ENCODE measurements around the gene SPTBN1.
A peak's percentile ranks its signal among the peaks of the same experiment; 100 is the strongest.

The SPTBN1 gene

DNA sequence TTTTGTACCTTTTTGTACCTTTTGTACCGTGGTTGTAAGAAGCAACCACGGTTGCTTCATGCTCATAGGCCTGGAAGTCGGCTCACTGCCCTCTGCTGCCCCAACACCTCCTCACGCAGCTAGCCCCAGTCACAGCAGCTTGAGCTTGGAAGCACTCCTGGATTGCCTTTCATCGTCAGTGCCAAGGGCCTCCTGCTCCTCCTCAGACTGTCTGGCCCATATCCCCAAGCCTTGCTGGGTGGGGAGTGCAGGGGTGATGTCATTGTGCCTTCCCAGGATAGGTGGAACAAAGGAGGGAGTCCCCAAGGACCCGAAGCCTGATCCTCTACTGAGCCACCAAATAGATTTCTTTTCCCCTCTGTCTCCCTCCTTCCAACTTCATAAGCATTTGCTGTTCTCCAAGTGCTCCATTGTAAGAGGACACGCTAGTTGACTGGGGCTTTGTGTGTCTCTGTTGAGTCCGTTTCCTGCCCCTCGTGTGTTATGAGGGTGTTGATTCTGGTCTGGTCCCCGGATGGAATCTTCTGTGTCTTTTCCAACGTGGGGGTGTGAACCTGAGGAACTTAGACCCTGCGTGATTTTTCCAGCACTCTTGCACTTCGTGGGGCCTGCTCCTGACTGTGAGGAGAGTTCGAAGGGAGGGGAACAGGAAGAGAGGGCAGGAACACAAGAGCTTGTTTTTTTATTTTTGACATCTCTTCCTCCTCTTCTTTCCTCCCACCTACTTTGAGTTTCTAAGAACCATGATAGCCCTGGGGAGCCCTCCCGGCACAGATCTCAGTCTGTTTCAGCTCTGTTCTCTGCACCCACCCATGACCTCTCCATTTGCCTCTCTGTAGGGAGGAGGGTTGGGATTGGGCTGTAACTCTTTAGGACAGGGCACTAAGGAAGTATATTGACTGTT is 140.1 kb downstream of the SPTBN1 start:
- no peak for DNase-seq

DNA sequence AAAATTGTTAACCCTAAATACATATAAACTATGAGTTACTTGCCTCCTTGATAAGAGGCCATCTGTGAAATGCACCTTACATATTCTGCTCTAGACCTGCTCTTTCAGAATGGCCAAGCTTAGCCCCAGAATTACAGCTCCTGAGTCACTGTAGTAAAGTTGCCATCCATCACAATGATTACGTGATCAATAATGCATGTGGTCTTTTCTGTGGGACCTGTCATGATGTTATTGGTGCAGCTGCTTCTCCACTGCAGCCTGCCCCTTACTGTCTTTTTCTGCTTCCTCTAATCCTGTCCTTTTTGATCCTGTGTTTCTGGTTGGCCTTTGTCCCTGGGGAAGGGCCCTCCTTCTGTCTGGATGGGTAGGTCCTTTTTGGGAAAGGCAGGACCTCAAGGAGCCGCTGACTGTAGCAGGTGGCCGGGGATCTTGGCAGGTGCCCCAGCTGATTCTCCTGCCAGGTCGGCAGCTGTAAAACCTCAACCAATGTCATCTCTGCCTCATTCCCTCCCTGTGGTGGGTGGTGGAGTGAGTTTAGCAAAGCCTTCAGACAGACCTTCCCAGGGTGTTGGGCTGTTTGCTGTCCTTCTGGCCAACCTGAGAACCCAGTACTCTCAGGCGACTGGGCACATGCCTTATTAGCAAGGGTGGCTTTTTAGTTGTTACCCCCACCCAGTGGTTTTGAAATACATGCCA is 141.2 kb downstream of the SPTBN1 start:
- peak; percentile 12 for DNase-seq

DNA sequence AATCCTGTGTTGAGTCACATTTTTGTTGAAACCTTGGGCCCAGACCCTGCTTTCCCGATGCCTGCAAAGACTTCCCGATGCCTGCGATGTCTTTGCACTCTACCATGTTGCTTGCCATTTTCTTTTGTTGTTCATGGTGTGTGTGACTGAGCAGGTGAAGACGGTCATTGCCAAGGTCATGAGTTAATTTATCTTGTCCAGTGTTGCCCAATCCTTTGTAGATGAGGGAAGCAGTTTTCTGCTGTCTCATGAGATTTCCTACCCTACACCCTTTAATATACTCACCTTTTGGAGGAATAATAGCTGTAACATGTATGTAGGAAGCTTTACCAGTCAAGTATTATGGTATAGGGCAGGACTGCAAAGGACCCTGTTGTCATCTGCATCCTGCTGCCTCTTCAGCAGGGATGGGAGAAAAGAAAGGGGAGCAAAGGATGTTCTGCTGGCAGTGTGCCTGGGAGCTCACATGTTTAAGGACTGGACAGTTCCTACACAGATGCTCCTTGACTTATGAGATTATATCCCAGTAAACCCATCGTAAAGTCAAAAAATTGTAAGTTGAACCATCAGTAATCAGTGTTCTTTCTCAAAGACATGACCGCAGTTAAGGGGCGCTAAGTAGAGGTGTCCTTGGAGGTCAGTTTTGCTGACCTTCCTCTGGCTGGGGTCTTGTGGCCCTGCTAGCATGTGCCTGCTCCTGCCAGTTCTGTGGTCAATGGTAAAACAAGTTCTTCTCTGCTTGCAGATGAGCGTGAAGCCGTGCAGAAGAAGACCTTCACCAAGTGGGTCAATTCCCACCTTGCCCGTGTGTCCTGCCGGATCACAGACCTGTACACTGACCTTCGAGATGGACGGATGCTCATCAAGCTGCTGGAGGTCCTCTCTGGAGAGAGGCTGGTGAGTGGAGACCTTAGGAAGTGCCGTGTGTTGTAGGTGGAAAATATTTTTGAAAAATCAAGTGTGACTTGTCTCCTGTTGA is 142.5 kb downstream of the SPTBN1 start:
- no peak for DNase-seq

DNA sequence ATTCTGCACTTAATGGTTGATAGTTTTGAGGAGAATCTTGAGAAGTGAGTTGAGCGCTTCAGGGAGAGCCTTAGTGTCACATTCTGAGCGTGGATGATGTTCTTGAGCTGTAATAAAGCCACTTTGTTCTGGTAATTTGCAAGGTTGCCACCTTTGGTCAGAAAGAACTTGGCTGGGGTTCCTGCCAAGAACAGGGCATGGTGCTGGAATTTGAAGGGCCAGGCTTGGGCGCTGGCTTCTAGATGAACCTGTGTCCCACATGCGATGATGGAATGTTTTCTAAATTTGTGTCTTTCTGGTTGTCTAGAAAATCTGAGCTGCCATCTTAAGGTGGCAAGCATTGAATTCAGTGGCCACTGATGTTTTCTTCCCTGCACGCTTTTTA is 143.2 kb downstream of the SPTBN1 start:
- DNase-seq = no peak

DNA sequence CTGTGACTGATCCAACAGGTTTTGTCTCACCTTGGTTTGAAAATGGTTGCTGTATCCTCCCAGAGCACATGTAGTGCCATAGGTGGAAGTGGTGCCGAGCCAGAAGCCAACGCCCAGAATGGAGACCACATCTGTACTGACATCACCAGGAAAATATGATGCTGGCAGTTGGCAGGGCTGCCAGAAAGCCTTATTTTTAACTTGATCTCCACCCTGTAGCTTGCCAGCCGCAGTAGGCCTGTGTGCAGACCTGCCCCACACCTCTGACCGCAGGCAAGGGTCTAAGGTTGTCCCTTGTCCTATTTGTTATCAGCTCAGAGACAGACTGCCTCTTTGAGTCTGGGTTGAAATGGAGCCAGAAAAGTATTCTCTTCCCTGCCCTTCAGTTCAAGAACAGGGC is 143.8 kb downstream of the SPTBN1 start:
- DNase-seq = no peak

DNA sequence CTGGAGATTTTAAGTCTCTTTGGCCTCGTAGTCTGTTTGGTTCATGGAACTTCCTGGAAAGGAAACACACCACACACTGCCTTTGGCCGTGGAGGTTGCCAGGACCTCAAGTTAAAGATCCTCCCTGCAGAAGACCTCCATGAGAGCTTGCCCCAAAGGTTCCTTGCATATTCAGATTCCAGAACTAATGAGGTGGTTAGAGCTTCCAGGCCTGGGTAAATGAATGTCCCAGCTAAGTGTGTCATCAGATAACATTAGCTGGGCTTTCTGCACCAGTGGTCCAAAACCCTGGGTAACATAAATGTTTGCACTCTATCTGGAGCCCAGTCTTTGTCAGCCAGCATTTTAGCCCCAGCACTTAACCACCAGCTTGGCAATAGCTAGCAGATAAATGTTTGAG is 145.2 kb downstream of the SPTBN1 start:
- DNase-seq = no peak

DNA sequence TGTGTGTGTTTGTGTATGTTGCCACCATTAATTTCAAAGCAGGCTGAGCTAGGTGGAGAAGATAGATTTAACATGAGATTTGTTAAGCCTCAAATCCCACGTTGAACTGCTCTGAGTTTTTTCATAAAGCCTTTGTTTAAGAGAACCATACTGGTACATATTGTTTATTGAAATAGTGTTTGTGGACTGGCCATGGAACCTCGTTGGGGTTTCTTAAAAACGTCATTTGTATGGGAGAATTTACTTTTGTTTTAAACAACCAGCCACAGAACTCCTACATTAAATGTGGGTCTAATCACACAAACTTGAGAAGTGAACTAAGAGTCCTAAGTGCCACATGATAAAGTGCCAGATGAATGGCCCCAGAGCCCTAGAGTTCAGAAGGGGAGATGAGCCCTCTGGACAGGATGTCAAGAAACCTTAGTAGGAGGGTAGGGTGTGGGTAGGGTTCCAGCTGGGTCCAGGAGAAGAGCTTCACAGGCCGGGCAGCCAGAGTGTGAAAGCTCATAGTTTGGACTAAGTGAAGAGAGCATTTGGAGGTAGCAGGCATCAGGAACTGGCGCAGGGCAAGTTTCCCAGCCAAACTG is 146.7 kb downstream of the SPTBN1 start:
- DNase-seq = no peak

DNA sequence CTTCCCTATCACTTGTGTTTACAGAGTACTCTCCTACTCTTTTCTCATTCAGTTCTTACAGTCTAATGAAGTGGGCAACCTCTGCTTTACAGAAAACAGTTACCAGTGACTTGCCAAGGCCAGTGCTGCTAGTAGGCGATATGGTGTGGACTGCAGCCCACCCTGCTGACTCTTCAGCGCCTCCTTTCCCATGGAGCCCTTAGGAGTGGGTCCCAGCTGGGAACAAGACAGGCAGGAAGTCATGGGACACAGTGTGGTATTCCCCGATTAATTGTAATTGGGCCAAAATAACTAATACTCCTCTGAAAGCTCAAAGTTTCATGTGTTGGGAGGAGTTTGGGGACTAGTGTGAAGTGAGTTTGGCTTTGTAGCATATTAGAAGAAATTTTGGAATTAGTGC is 147.2 kb downstream of the SPTBN1 start:
- no peak for DNase-seq

DNA sequence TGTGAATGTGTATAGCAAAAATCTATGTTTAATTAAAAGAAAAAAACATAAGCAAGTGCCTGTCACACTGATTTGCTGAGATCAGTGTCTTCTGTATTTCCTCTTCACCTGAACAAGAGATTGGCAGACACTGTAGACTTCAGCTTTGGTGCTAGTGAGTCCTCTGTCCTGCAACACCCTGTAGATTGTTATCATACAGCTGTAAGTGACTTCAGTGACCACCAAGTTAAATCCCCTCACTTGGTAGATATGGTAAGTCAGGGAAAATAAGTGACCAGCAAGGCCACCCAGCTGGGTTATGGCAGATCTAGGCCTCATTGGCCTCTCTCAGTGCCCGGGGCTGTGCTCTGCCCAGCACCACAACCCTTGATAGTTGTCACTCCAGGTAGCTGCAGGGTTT is 147.7 kb downstream of the SPTBN1 start:
- DNase-seq = no peak

DNA sequence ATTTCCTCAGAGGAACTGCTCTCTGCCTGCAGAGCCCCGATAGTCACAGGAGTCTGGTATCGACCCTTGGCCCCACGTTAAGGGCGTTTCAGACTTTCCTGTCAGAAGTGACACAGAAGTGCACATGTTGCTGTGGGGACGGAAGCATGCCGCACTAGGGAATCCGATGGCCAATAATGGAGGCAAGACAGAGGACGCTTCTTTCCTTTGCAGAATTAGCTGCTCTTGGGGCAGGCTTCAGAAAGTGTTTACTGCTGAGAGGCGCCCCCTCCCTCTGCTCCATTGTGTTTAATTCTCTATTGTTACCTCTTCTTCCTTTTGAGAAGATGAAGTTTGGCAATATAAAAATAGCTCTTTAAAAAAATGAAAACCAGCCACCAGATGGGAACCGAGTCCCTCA is 148.7 kb downstream of the SPTBN1 start:
- DNase-seq = no peak

DNA sequence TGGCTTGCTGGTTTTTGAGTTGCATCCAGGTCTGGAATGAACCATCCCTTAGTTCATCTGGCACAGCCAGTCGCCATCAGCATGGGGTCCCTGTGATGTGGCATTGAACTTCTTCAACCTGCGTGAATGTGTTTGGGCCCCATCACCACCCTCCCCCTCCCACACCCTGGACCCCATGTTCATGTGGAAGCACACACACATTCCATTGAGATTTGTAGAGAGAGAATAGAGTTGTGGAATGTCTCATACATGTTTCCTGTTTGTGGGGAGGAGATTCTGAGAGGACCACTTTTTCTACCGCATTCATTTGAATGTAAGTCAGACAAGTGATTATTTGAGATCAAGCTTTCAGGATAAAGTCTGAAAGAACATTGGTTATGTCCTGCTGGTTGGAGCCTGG is 149.7 kb downstream of the SPTBN1 start:
- DNase-seq = no peak

DNA sequence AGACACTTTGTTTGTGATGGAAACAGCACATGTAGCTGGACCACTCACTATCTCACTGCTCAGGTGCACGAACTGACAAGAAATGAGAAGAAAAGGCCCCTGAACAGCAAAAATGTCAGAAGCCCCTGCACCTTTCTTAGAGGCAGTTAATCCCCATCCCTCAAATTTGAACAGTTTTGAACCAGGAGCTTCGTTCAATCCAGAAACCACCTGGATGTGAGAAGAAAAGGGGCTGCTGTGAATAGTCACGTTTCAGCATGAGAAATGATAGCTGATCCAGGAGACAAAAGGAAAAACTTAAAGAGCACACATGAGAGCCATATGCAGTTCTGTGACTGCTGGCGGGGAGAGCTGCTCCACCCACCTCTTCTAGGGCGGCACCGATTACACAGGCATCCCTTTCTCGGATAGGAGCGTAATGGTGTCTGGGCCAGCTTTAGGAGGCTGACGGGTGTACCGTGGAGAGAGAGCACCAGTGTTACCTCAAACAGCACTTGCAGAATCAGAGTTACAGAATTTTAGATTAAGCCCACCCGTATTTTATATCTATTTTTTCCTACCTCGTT is 150.3 kb downstream of the SPTBN1 start:
- DNase-seq = peak; percentile 24

DNA sequence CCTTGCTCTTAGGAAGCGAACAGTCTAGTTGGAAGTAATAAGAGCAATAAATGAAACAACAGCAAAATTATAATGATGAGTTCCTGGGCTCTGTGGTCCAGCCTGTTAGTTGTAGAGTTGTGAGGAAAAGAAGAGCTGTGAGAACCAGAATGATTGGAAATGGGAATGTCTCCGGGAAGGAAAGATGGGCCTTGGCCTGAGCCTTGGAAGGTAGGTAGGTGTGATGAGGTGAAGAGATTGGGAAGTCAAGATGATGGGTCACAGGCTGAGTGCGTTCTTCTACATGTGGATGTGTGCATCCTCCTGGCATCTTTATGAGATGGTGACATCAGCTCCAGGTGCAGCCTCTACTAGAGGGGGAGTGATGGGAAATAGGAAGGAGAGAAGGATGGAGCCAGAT is 152.1 kb downstream of the SPTBN1 start:
- no peak for DNase-seq

DNA sequence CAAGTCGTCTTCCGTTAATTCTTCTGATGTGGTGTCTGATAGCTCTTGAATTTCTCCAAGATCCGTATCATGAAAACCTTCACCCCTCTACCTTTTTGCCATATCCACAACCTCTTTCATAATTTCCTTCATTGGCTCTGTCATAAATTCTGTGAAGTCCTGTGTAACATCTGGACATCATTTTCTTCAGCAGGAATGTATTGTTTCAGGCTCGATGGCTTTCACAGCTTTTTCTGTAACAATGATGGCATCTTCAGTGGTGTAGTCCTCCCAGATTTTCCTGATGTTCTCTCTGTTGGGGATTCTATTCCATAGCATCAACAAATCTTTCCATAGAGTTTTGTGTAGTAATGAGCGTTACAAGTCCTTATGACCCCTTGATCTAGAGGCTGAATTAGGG is 153.1 kb downstream of the SPTBN1 start:
- no peak for DNase-seq

DNA sequence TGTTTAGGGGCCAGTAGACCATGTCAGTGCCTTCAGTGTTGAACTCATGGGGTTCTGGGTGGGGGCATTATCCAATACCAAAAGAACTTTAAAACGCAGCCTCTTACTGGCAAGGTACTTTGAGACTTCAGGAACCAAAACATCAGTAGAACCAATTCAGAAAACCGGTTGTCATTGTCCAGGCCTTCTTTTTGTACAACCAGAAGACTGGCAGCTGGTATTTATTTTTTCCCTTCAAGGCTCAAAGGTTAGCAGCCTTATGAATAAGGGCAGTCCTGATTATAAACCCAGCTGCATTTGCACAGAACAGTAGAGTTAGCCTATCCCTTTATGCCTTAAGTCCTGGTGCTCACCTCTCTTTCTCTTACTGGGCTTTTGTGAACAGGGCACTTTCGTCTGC is 153.5 kb downstream of the SPTBN1 start:
- DNase-seq = no peak

DNA sequence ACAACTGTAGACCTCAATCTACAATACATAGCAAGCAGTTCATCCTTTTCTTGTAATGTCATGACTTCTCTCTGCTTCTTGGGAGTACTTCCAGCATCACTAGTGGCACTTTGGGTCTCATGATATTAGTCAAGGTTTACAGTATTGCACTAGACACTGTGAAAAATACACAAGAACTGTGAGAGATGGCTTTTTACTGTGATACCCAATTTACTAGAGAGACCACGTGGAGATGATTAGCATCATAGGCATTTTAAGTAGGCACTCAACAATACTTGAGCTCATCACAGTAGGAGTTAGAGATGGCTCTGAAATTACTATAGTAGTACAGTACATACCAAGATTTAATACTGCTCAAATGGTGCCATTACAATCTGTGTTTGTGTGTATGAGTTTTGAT is 154.6 kb downstream of the SPTBN1 start:
- no peak for DNase-seq

DNA sequence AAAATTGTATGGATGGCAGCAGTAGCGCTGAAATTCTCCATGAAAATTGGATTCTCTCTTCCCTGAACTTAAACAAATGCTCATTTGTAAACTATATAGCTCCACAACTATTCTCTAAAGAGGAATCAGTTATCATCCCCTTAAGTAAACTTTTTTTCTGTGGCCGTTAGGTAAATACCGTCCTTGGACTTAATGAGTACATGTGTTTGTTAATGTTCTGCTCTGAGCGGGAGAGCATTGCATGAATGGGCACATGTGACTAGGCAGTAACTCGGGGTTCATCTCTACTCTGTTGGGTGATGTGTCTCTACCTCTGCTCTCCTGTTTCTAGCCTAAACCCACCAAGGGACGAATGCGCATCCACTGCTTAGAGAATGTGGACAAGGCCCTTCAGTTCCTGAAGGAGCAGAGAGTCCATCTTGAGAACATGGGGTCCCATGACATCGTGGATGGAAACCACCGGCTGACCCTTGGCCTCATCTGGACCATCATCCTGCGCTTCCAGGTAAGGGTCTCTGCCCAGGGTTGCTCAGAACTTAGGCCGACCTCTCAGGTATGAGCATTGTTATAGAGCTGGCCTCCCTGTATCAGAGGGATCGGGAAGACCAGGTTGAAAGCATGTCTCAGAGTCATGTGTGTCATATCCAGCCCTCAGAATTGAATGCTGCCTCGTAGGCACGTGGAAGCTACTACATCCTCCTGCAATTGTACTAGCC is 155.9 kb downstream of the SPTBN1 start:
- DNase-seq = no peak

DNA sequence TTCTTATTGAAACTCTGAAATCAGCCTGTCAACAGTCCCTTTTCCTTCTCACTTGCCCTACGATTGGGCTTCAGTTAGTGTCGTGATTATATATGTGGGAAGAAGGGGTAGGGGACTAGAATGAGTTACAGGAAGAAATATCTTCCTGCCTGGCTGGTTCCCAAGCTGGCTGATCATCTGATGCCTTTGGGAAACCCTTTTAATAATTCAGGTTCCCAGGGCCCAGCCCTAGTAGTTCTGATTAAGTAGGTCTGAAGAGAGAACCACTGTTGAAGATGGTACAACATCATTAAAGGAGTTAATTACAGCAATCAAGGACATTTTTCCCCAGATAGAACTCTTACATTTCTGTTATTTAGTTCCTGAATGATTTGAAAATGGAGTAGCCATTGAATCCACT is 157.3 kb downstream of the SPTBN1 start:
- no peak for DNase-seq

DNA sequence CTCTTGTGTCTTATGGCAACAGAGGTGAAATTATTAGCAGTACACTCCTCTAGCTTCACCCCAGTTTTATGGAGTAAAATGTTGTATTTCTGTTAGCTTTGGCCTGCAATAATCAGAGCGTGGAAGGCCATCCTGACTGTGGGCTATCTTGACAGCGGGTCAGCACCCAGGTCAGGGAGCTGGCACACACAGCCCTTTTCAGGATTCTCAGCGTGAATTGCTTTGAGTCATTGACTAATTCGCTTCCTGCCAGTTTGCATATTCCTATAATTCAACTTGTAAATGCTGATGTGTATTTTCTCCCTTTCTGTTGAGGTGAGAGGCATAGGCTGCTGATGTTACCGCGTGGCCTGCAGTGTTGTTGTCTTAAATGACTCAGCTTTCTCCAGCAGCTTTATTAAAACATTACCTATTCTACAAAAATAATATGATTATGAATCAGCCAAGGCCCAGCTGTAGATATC is 157.7 kb downstream of the SPTBN1 start:
- DNase-seq = no peak

DNA sequence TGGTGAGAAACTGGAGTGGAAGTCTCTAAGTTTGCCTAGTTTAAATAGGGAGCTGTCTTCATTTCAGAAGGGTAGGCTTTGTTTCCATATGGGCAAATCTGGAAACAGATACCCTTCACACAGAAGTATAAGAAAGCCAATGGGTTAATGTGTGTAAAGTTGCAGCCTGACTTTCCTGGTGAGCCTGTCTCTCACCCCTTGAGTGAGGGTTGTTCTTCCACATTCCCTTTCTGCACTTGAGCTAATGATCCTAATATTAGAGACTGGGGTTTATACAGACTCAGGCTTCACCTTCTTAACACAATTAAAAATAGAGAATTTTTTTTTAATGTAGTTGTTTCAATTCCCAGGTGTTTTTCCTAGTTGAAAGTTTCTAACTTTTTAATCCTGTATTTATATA is 158.7 kb downstream of the SPTBN1 start:
- DNase-seq = no peak

DNA sequence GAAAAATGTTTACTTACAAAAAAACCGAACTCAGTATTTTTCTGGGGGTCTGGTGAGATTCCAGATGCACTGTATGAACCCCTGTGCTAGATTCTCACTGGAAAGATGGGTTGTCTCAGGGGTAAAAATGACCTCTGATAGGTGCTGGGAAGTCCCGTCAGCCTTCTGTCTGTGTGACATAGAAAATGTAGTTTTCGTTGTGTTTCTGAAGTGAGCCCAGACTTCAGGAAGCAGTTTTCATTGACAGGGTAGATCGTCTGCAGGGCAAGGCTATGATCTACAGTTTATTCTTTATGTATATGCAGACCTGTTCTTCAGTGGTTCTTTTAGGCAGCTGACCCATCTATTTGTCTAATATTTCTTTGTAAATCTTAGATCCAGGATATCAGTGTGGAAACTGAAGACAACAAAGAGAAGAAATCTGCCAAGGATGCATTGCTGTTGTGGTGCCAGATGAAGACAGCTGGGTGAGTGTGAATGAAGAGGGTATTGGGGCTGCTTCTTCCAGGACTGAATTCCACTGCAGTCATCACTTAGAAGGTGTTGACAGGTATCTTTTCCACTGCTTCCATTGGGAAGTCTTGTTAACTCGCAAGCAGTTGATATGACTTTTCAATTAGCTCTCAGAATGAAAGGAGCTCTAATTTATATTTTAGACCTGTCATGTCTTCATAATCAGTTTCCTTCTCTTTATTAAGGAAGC is 159.9 kb downstream of the SPTBN1 start:
- DNase-seq = no peak
